ENCODE results near the gene EVPLL.
A peak's percentile ranks its signal among the peaks of the same experiment; 100 is the strongest.
"Not testable (repeated sequence)": the region's sequence is repeated elsewhere in the genome, so short reads cannot be mapped to it uniquely, and the experiment has no call there.

EVPLL gene

DNA sequence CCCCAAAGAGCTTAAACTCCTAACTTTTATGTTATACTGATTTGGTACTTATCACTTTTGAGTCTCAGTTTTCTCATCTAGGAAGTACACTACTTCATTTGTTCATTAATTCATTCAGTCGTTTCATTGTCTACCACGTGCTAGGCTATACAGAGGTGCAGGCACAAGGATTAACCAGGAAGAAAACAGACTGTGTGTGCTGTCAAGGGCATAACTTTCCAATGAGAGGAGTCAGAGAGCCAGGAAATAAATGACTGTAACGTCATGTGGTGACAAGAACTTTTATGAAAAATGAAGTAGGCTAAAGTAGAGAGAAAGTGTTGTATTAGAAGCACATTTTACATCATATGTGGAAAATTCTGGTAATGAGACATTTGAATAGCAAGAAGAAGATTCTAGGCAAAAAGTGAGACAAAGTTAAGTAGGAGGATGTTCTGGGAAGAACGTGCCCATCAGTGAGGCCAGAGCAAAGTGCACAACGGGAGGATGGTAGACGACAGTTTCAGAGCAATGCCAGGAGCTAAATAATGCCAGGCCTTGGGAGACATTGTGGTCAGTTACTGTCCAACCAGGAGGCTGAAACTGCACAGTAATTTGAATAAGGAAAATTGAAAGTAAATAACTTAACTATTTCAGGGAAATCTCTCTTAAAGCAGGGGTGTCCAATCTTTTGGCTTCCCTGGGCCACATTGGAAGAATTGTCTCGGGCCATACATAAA, 24.5 kb downstream of the EVPLL start:
- H3K36me3 ChIP-seq (ENCODE audit: control insufficient read depth, insufficient read depth, low read length); H3K27me3 ChIP-seq (ENCODE audit: control insufficient read depth, insufficient read depth, low read length); H3K9ac ChIP-seq (ENCODE audit: low read length); H3K27ac ChIP-seq (ENCODE audit: low read depth, low read length); H3K9me3 ChIP-seq (ENCODE audit: control insufficient read depth, insufficient read depth, low read depth, low read length); H3K4me3 ChIP-seq (ENCODE audit: low read depth, low read length); H3K4me1 ChIP-seq (ENCODE audit: control insufficient read depth, insufficient read depth, low read length): not testable (repeated sequence)

DNA sequence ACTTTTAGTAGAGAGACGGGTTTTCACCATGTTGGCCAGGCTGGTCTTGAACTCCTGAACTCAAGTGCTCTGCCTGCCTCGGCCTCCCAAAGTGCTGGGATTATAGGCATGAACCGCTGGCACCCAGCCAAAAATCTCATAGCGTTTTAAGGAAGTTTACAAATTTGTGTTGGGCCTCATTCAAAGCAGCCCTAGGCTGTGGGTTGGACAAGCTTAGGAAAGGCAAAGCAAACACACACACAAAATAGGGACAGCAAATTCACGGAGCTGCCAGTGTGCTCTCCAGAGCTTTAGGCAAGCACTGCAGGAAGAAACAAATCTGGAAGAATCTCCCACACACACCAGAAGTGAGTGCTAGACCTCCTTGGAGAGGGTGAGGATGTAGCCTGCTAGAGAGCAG, 25.6 kb downstream of the EVPLL start:
- H3K27me3 ChIP-seq (ENCODE audit: control insufficient read depth, insufficient read depth, low read length); H3K4me3 ChIP-seq (ENCODE audit: low read depth, low read length); H3K4me1 ChIP-seq (ENCODE audit: control insufficient read depth, insufficient read depth, low read length); H3K27ac ChIP-seq (ENCODE audit: low read depth, low read length); H3K9ac ChIP-seq (ENCODE audit: low read length); H3K36me3 ChIP-seq (ENCODE audit: control insufficient read depth, insufficient read depth, low read length); H3K9me3 ChIP-seq (ENCODE audit: control insufficient read depth, insufficient read depth, low read depth, low read length): not testable (repeated sequence)

DNA sequence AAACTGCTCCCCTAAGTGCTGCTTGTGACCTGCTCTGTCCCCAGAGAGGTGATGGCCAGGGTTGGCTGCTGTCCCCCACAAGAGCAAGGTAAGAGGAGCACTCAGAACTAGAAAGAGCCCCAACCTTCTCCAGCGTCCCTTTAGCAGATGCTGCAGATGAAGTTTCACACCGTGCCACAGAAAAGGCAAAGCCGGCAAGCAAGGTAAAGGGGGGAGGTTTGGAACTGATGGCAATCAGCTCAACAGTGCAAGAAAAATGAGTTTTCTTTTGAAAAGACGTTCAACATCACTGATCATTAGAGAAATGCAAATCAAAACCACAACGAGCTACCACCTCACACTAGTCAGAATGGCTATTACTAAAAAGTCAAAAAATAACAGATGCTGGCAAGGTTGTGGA, 26.0 kb downstream of the EVPLL start:
- not testable (repeated sequence) for H3K9ac ChIP-seq (ENCODE audit: low read length); H3K27ac ChIP-seq (ENCODE audit: low read depth, low read length); H3K4me1 ChIP-seq (ENCODE audit: control insufficient read depth, insufficient read depth, low read length); H3K36me3 ChIP-seq (ENCODE audit: control insufficient read depth, insufficient read depth, low read length); H3K4me3 ChIP-seq (ENCODE audit: low read depth, low read length); H3K9me3 ChIP-seq (ENCODE audit: control insufficient read depth, insufficient read depth, low read depth, low read length); H3K27me3 ChIP-seq (ENCODE audit: control insufficient read depth, insufficient read depth, low read length)

DNA sequence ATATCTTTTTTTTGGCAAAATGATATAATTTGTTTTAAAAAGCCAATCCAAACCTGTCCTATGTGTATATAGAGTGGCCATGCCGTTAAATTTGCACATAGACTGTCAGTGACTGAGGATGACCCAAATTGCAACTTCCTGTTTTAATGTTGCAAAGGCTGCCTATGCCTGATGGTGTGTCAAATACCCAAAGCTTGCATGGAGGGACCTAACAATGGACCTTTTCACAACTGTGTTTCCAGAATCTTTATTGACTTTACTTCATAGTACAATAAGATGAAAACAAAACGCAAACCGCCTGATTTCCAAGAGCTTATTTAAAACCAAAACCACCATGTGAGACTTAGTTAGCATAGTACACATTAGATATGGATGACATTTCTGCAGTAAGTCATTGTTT, 31.3 kb downstream of the EVPLL start:
- H3K4me3 ChIP-seq (ENCODE audit: low read depth, low read length); H3K4me1 ChIP-seq (ENCODE audit: control insufficient read depth, insufficient read depth, low read length); H3K9ac ChIP-seq (ENCODE audit: low read length); H3K27ac ChIP-seq (ENCODE audit: low read depth, low read length); H3K36me3 ChIP-seq (ENCODE audit: control insufficient read depth, insufficient read depth, low read length); H3K9me3 ChIP-seq (ENCODE audit: control insufficient read depth, insufficient read depth, low read depth, low read length); H3K27me3 ChIP-seq (ENCODE audit: control insufficient read depth, insufficient read depth, low read length): not testable (repeated sequence)

DNA sequence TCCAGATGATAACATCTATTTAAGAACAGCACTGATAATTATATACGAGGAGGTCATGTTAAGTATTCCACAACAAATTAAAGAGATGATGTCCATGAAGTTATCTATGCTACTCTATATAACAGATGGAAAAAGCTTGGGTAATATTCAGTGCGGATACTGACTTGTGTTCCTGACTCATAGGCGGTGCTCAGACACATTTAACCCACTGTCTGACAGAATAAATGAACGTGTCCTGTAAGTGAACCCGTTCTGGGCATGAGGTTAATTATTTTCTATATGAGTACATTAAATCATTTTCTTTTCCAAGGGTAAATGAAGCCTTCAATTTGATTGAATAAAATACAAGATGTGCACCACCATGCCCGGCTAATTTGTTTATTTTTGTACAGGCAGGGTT, 31.7 kb downstream of the EVPLL start:
- not testable (repeated sequence) for H3K9me3 ChIP-seq (ENCODE audit: control insufficient read depth, insufficient read depth, low read depth, low read length); H3K4me1 ChIP-seq (ENCODE audit: control insufficient read depth, insufficient read depth, low read length); H3K9ac ChIP-seq (ENCODE audit: low read length); H3K27ac ChIP-seq (ENCODE audit: low read depth, low read length); H3K36me3 ChIP-seq (ENCODE audit: control insufficient read depth, insufficient read depth, low read length); H3K4me3 ChIP-seq (ENCODE audit: low read depth, low read length); H3K27me3 ChIP-seq (ENCODE audit: control insufficient read depth, insufficient read depth, low read length)

DNA sequence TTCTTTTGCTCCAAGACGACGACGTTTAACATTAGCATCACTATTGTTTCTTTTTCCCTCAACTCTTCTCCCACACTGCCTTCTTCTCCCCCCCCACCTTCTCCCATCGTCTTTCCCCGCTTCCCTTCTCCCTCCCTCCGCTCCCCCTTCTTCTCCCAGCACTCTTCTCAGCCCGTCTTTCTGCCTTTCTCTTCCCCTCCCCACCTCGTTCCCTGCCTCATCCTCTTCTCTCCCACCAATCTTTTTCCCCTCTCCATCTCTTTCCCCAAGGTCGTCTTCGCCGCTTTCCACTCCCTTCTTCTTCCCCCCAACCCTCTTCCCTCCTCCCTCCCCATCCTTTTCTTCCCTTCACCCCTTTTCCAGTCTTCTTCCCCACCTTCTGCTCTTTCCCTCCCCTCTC, 33.2 kb downstream of the EVPLL start:
- not testable (repeated sequence) for H3K4me1 ChIP-seq (ENCODE audit: control insufficient read depth, insufficient read depth, low read length); H3K27me3 ChIP-seq (ENCODE audit: control insufficient read depth, insufficient read depth, low read length); H3K9me3 ChIP-seq (ENCODE audit: control insufficient read depth, insufficient read depth, low read depth, low read length); H3K36me3 ChIP-seq (ENCODE audit: control insufficient read depth, insufficient read depth, low read length); H3K27ac ChIP-seq (ENCODE audit: low read depth, low read length)
- peak overlapping the region; percentile 84 for H3K4me3 ChIP-seq (ENCODE audit: low read depth, low read length)
- peak overlapping the region; percentile 97 for H3K9ac ChIP-seq (ENCODE audit: low read length)

DNA sequence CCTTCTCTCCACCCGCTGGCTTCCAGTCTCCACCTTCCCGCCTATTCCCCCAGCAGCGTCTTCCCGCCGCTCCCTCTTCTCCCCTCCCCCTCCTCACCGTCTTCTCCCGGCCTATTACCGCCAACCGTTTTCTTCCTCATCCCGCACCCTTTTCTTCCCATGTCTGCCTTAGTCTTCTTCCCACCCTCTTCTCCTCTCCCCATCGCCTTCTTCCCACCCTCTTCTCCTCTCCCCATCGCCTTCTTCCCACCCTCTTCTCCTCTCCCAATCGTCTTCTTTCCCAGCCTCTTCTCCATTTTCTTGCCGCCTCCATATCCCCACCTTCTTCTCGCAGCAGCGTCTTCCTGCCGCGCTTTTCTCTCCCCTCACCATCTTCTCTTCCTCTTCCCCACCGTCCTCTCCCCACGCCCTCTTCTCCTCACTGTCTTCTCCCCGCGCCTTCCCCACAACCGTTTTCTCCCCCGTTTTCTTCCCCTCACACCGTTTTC, 33.8 kb downstream of the EVPLL start:
- H3K27ac ChIP-seq (ENCODE audit: low read depth, low read length): peak overlapping the region; percentile 90; the same call in 1 of the 2 replicates

DNA sequence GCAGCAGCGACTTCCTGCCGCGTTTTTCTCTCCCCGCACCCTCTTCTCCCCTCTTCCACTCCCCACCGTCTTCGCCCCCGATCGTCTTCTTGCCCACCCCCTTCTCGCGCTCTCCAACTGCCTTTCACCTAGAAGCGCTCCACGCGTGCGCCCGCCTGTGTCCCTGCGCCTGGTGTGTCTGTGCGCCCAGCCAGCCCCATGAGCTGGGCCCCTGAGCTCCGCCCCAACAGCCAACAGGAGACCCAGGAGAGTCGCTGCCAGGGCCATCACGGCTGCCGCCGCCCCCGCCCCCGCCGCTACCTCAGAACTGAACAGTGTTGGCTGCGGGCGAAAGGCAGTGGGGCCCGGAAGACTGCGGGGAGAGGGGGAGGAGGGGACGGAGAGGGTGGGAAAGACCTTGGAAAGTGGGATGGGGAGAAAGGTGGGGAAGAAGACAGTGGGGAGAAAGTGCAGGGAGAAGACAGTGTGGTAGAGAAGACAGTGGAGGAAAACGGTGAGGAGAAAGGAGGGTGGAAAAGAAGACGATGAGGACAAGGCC, 34.5 kb downstream of the EVPLL start:
- not testable (repeated sequence) for H3K4me3 ChIP-seq (ENCODE audit: low read depth, low read length); H3K36me3 ChIP-seq (ENCODE audit: control insufficient read depth, insufficient read depth, low read length); H3K27me3 ChIP-seq (ENCODE audit: control insufficient read depth, insufficient read depth, low read length); H3K9ac ChIP-seq (ENCODE audit: low read length); H3K4me1 ChIP-seq (ENCODE audit: control insufficient read depth, insufficient read depth, low read length); H3K9me3 ChIP-seq (ENCODE audit: control insufficient read depth, insufficient read depth, low read depth, low read length)
- H3K27ac ChIP-seq (ENCODE audit: low read depth, low read length): peak overlapping the region; percentile 90; the same call in 1 of the 2 replicates

More for the DNA sequence above, 33.8 kb downstream of the EVPLL start:
- peak overlapping the region; percentile 84 for H3K4me3 ChIP-seq (ENCODE audit: low read depth, low read length)
- H3K4me1 ChIP-seq (ENCODE audit: control insufficient read depth, insufficient read depth, low read length); H3K27me3 ChIP-seq (ENCODE audit: control insufficient read depth, insufficient read depth, low read length); H3K36me3 ChIP-seq (ENCODE audit: control insufficient read depth, insufficient read depth, low read length); H3K9me3 ChIP-seq (ENCODE audit: control insufficient read depth, insufficient read depth, low read depth, low read length): not testable (repeated sequence)
- peak overlapping the region; percentile 97 for H3K9ac ChIP-seq (ENCODE audit: low read length)

DNA sequence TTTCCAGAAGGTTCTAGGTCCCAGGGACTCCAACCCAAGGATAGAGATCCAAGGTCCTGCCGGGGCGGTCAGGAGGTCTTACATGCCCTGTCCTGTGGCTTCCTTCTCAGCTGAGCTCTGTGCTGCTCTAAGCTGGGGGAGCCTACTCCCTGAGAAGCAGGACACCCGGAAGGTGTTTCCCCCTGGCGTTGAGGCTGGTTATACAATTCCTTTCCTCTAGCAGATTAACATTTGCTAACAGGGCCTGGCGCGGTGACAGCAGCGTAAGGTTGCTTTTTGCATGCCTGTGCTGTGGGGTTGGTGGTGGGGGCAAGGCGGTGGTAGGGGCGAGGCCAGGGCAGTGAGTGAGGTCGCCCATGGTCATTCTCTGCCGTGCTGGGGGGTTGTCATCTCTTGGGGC, 43.9 kb downstream of the EVPLL start:
- not testable (repeated sequence) for H3K27me3 ChIP-seq (ENCODE audit: control insufficient read depth, insufficient read depth, low read length); H3K9ac ChIP-seq (ENCODE audit: low read length); H3K4me3 ChIP-seq (ENCODE audit: low read depth, low read length); H3K4me1 ChIP-seq (ENCODE audit: control insufficient read depth, insufficient read depth, low read length); H3K36me3 ChIP-seq (ENCODE audit: control insufficient read depth, insufficient read depth, low read length); H3K27ac ChIP-seq (ENCODE audit: low read depth, low read length); H3K9me3 ChIP-seq (ENCODE audit: control insufficient read depth, insufficient read depth, low read depth, low read length)

DNA sequence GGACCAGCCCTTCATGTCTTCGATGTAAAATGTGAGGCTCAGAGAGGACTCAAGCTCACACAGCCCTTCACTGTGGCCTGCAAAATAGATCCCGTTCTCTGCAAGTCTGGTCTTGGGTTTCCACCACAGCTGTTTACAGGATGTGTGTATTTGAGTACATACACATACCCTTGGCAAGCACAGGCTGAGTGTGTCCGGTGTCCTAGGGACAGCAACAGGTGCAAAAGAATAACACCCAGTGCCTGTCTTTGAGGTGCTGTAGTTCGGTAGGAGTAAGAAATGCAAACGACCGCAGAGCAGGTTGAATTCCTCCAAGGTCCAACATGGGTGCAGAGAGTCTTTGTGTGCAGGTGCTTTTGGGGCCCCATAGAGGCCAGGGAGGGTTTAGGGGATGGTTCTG, 44.9 kb downstream of the EVPLL start:
- H3K9ac ChIP-seq (ENCODE audit: low read length); H3K9me3 ChIP-seq (ENCODE audit: control insufficient read depth, insufficient read depth, low read depth, low read length); H3K4me1 ChIP-seq (ENCODE audit: control insufficient read depth, insufficient read depth, low read length); H3K27ac ChIP-seq (ENCODE audit: low read depth, low read length); H3K36me3 ChIP-seq (ENCODE audit: control insufficient read depth, insufficient read depth, low read length); H3K27me3 ChIP-seq (ENCODE audit: control insufficient read depth, insufficient read depth, low read length); H3K4me3 ChIP-seq (ENCODE audit: low read depth, low read length): not testable (repeated sequence)

DNA sequence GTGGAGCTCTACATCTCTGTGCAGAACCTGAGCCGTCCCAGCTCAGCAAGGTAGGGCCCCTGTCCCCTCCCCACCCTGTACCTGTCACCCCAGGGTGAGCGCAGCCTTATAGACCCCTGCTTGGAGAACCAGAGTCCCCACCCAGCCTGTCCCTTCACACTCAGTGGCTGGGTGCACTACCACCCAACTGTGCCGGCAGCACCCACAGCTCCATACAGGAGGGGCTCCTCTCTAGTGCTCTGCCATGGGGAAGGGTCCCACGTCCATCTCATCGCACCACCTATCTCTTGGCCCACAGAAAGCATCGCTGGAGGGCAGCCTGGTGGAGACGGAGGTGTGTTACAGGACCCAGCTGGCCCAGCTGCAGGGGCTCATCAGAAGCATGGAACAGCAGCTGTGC, 45.4 kb downstream of the EVPLL start:
- H3K9ac ChIP-seq (ENCODE audit: low read length); H3K4me3 ChIP-seq (ENCODE audit: low read depth, low read length); H3K27ac ChIP-seq (ENCODE audit: low read depth, low read length); H3K27me3 ChIP-seq (ENCODE audit: control insufficient read depth, insufficient read depth, low read length); H3K4me1 ChIP-seq (ENCODE audit: control insufficient read depth, insufficient read depth, low read length); H3K36me3 ChIP-seq (ENCODE audit: control insufficient read depth, insufficient read depth, low read length); H3K9me3 ChIP-seq (ENCODE audit: control insufficient read depth, insufficient read depth, low read depth, low read length): not testable (repeated sequence)

DNA sequence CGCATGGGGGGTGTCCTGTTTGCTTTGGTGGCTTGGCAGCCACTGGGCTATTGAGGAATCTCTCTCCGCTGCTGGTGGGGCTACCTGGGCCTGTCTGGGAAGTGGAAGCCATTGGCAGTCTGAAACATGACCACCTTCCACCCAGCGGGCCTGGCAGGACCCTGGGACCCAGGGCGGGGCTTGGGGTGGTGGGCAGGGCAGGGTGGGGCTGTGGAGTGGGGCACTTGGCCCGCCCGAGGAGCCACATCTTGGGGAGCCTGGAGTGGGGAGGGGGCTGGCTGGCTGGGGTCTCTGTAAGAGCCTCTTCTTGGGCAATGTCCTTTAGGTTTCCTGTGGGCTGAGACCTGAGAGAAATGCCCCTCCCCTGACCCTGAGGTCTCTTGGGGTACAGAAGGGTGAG, 48.0 kb downstream of the EVPLL start:
- not testable (repeated sequence) for H3K4me3 ChIP-seq (ENCODE audit: low read depth, low read length); H3K9ac ChIP-seq (ENCODE audit: low read length); H3K36me3 ChIP-seq (ENCODE audit: control insufficient read depth, insufficient read depth, low read length); H3K9me3 ChIP-seq (ENCODE audit: control insufficient read depth, insufficient read depth, low read depth, low read length); H3K4me1 ChIP-seq (ENCODE audit: control insufficient read depth, insufficient read depth, low read length); H3K27ac ChIP-seq (ENCODE audit: low read depth, low read length); H3K27me3 ChIP-seq (ENCODE audit: control insufficient read depth, insufficient read depth, low read length)
